Measurements from ENCODE around the gene HIRIP3.
A peak's percentile ranks its signal among the peaks of the same experiment; 100 is the strongest.

HIRIP3 gene

DNA sequence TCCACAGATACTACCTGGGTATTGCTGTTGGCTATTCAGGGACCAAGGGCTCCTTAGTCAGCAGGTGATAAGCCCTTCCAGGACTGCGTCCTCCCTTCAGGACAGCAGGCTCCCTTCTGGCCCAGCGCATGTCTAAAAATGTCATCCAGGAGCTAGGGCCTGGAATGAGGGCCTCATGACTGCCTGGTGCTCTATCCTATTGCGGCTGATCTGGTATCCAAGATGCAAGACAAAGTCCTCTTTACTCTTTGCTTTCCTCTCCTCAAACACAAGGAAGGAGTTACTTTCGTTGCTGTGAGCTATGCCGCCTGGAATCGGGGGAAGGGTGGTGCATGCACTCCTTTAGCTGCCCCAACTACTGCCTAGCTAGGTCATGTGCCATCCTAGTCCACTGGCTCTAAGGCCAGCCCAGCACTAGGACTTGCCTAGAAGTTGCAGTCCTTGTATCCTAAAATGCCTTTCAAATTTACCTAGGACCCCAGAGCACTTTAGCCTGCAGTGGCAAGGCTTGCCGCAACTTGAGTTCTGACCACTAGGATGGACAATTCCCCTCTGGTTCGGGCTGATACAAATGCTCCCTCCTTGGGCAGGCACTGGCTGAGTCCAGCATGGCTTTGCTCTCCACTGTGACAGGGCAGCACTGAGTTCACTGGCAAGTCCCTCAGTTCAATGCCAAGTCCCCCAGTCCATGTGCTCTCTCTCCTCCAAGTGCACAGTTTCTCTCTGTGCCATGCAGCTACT, 43.6 kb downstream of the HIRIP3 start:
- Histone ChIP-seq H4K8ac (ENCODE audit: low read length) (no peak overlapping the region), H3K27me3 (ENCODE audit: control insufficient read depth in 1 of 2, insufficient read depth in 1 of 2, low read length in 2 of 2) (no peaks in the 10 kb centered on the region), H3K9ac (ENCODE audit: low read length) (no peak overlapping the region), H3K18ac (ENCODE audit: low read depth in 1 of 2, low read length in 2 of 2) (no peak overlapping the region), H3K9me3 (ENCODE audit: control insufficient read depth, low read length) (no peaks in the 10 kb centered on the region), H3K27ac (ENCODE audit: low read length, poor library complexity, severe bottlenecking) (no peak overlapping the region), H4K91ac (ENCODE audit: low read length) (peak overlapping the region; percentile 5), H2BK120ac (ENCODE audit: low read depth, low read length) (no peak overlapping the region), H3K4ac (ENCODE audit: low read depth in 1 of 2, low read length in 2 of 2) (no peak overlapping the region), H3K4me3 (ENCODE audit: insufficient read depth in 1 of 2, low read depth in 1 of 2, low read length in 2 of 2) (no peak overlapping the region), H2AK5ac (ENCODE audit: low read length, severe bottlenecking) (no peak overlapping the region), H3K14ac (ENCODE audit: low read length in 2 of 2) (peak overlapping the region in 1 of 2 experiments; percentile 10), H3K4me2 (ENCODE audit: low read length, poor library complexity, severe bottlenecking) (no peak overlapping the region), H3K4me1 (ENCODE audit: control insufficient read depth, insufficient read depth, low read depth, low read length) (no peaks in the 10 kb centered on the region), H3K79me1 (replicated peaks; ENCODE audit: low read length, poor library complexity, severe bottlenecking) (no peaks in the 10 kb centered on the region), H2AFZ (ENCODE audit: low read depth, low read length) (no peak overlapping the region), H2BK15ac (ENCODE audit: low read depth, poor library complexity, severe bottlenecking) (no peak overlapping the region), H3K23ac (ENCODE audit: low read length in 2 of 2) (no peak overlapping the region), H2BK12ac (ENCODE audit: low read length in 2 of 2) (no peak overlapping the region), H3K36me3 (ENCODE audit: control insufficient read depth in 1 of 2, insufficient read depth in 2 of 2, low read depth in 1 of 2, low read length in 2 of 2) (no peaks in the 10 kb centered on the region), H2BK5ac (ENCODE audit: low read depth, low read length, poor library complexity, severe bottlenecking) (no peak overlapping the region)
- no peak for DNase-seq
- 94% methylated on average over 8 of the region's 8 CpGs for WGBS

DNA sequence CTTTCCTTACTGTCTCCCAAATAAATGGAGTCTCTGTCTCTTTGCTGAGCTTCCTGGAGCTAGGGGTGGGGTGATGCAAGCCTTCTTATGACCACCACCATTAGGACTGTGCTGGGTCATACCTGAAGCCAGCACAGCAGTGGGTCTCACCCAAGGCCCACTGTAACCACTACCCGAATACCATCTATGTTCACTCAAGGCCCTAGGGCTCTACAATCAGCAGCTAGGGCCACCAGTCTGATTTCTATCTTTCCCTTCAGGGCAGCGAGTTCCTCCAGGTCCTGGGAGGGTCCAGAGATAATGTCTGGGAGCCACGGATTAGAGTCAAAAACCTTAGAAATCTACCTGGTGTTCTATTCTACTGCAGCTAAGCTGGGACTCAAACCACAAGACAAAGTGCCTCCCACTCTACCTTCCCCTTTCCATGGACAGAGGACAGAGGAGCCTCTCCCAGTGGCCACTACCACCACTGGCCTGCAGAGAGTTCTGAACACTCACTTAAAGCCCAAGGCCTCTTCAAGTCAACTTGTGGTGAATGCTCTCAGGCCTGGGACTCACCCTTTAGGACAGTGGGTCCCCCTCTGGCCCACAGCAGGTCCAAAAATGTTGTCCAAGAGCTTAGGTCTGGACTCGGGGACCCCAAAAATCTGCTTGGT, 44.5 kb downstream of the HIRIP3 start:
- Histone ChIP-seq H4K8ac (ENCODE audit: low read length) (no peak overlapping the region), H3K36me3 (ENCODE audit: control insufficient read depth in 1 of 2, insufficient read depth in 2 of 2, low read depth in 1 of 2, low read length in 2 of 2) (no peaks in the 10 kb centered on the region), H3K23ac (ENCODE audit: low read length in 2 of 2) (no peak overlapping the region), H3K79me1 (replicated peaks; ENCODE audit: low read length, poor library complexity, severe bottlenecking) (no peaks in the 10 kb centered on the region), H3K4me3 (ENCODE audit: insufficient read depth in 1 of 2, low read depth in 1 of 2, low read length in 2 of 2) (no peak overlapping the region), H2BK12ac (ENCODE audit: low read length in 2 of 2) (no peak overlapping the region), H3K4me2 (ENCODE audit: low read length, poor library complexity, severe bottlenecking) (no peak overlapping the region), H2BK120ac (ENCODE audit: low read depth, low read length) (no peak overlapping the region), H4K91ac (ENCODE audit: low read length) (no peak overlapping the region), H2BK5ac (ENCODE audit: low read depth, low read length, poor library complexity, severe bottlenecking) (no peak overlapping the region), H3K9me3 (ENCODE audit: control insufficient read depth, low read length) (no peaks in the 10 kb centered on the region), H3K27ac (ENCODE audit: low read length, poor library complexity, severe bottlenecking) (no peak overlapping the region), H3K27me3 (ENCODE audit: control insufficient read depth in 1 of 2, insufficient read depth in 1 of 2, low read length in 2 of 2) (no peaks in the 10 kb centered on the region), H3K9ac (ENCODE audit: low read length) (no peak overlapping the region), H2AFZ (ENCODE audit: low read depth, low read length) (no peak overlapping the region), H2BK15ac (ENCODE audit: low read depth, poor library complexity, severe bottlenecking) (no peak overlapping the region), H2AK5ac (ENCODE audit: low read length, severe bottlenecking) (no peak overlapping the region), H3K18ac (ENCODE audit: low read depth in 1 of 2, low read length in 2 of 2) (no peak overlapping the region), H3K4ac (ENCODE audit: low read depth in 1 of 2, low read length in 2 of 2) (no peak overlapping the region), H3K14ac (ENCODE audit: low read length in 2 of 2) (no peak overlapping the region), H3K4me1 (ENCODE audit: control insufficient read depth, insufficient read depth, low read depth, low read length) (no peaks in the 10 kb centered on the region)
- no peak for DNase-seq
- 88% methylated on average over 4 of the region's 4 CpGs for WGBS

GRCh38 chr16:29947897-29948296, 47.5 kb downstream of the HIRIP3 start:
- 70% methylated on average over 2 of the region's 2 CpGs for WGBS
- H3K4ac ChIP-seq (ENCODE audit: low read depth in 1 of 2, low read length in 2 of 2), result no peak overlapping the region

More at GRCh38 chr16:29947897-29948296, 47.5 kb downstream of the HIRIP3 start:
- Histone ChIP-seq H3K36me3 (ENCODE audit: control insufficient read depth in 1 of 2, insufficient read depth in 2 of 2, low read depth in 1 of 2, low read length in 2 of 2) (no peaks in the 10 kb centered on the region), H3K23ac (ENCODE audit: low read length in 2 of 2) (no peak overlapping the region), H2BK120ac (ENCODE audit: low read depth, low read length) (no peak overlapping the region), H3K9me3 (ENCODE audit: control insufficient read depth, low read length) (no peaks in the 10 kb centered on the region), H3K79me1 (replicated peaks; ENCODE audit: low read length, poor library complexity, severe bottlenecking) (no peaks in the 10 kb centered on the region), H2BK12ac (ENCODE audit: low read length in 2 of 2) (no peak overlapping the region), H4K91ac (ENCODE audit: low read length) (no peak overlapping the region), H3K27me3 (ENCODE audit: control insufficient read depth in 1 of 2, insufficient read depth in 1 of 2, low read length in 2 of 2) (no peaks in the 10 kb centered on the region), H2AFZ (ENCODE audit: low read depth, low read length) (no peak overlapping the region), H3K18ac (ENCODE audit: low read depth in 1 of 2, low read length in 2 of 2) (no peak overlapping the region), H2BK5ac (ENCODE audit: low read depth, low read length, poor library complexity, severe bottlenecking) (no peak overlapping the region), H3K4me1 (ENCODE audit: control insufficient read depth, insufficient read depth, low read depth, low read length) (peaks cover 3% of the 10 kb centered on the region), H3K27ac (ENCODE audit: low read length, poor library complexity, severe bottlenecking) (no peak overlapping the region), H3K4me2 (ENCODE audit: low read length, poor library complexity, severe bottlenecking) (no peak overlapping the region), H4K8ac (ENCODE audit: low read length) (no peak overlapping the region), H3K14ac (ENCODE audit: low read length in 2 of 2) (no peak overlapping the region), H2BK15ac (ENCODE audit: low read depth, poor library complexity, severe bottlenecking) (no peak overlapping the region), H3K9ac (ENCODE audit: low read length) (no peak overlapping the region), H3K4me3 (ENCODE audit: insufficient read depth in 1 of 2, low read depth in 1 of 2, low read length in 2 of 2) (no peak overlapping the region), H2AK5ac (ENCODE audit: low read length, severe bottlenecking) (no peak overlapping the region)
- DNase-seq, result no peak
